Limb (tissue), 2 donors: Measurements from ENCODE around the gene COL24A1.

Source experiments
- DNase-seq, 2 donors: peaks; one replicate each; pipeline ENCODE4 v3.0.0-alpha.2; 2016; ENCODE audit errors: extremely low spot score in 2 of 2

Gene COL24A1

DNA sequence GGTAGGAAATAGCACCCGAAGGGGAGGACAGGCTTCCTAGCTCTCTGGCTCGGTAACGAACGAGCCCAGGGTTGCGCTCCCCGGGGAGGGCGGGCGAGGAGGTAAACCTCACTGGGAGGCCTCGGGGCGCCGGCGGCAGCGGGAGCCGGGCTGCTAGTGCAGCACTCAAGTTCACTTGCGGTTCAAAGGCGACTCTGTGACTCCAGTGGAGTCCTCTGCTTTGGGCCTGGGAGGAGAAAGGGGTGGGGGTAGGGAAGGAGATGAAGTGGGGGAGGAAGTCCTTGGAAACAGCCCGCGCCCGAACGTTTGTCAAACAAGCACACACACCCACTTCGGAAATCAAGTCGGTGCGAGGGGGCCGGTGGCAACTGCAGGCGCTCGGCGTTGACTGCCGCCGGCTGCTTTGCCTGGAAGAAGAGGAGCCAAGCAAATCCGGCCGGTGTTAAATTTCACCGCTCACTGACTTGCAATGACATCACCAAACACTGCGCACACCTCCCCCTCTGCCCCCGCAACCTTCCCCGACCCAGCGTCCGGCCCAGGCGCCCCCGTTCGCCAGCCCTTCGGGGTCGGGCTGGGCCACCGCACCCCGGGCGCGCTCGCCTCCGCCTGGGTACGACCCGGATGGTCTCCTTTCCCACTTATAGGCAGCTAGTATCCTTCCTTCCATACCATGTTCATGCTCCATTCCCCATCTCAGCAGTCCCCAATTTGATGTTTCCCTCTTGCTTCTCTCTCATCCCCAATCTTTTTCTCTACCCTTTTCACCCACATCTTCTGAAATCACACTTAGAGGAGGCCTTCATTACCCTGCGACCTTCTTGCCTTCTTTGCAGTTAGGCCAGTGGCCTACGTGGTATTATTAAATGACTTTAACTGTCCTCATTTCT, at the start of gene COL24A1:
Gene COL24A1 (minus strand): TSS at position 207 of the 890 bp plus-strand sequence. CDS start 376 bp downstream, outside the sequence.
- DNase-seq, result peak; percentile 80 to 84

GRCh38 chr1:86205741-86206140, 49.2 kb upstream of the COL24A1 start:
- no peak for DNase-seq

- DNase-seq, result no peak
These were observed 46.2 kb upstream of the COL24A1 start for GRCh38 chr1:86202552-86203340.

- no peak for DNase-seq
These were observed 44.7 kb upstream of the COL24A1 start for GRCh38 chr1:86201311-86201710.

- DNase-seq, result no peak
These were observed 44.3 kb upstream of the COL24A1 start for GRCh38 chr1:86200901-86201300.

GRCh38 chr1:86197206-86197855, 40.8 kb upstream of the COL24A1 start:
- DNase-seq, result no peak

GRCh38 chr1:86195281-86195680, 38.7 kb upstream of the COL24A1 start:
- no peak for DNase-seq

DNA sequence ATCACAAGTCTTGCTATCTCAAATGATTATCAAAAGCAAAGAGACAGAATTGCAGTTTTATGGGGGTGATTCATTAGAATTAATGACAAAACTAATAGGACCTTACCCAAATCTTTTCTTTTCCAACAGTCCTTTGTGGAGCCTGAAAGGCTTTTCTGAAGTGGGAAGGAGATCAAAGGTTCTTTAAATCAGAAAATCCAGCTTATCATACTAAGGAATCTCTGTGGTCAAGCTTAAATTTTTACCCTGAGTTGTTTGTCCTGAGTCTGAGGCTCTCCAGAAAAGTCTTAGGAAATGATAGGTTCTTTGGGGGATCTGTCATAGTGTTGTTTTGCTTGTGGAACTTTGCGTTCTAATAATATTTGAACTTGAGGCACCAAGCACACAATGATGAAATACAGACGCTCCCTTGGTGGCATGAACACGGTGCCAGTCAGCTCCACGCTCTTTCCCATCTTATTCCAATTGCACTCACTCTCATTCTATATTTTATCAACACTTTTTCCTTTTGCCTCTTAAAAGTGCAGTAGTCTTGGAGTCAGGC, 38.0 kb upstream of the COL24A1 start:
- no peak for DNase-seq

- DNase-seq, result no peak
These were observed 35.8 kb upstream of the COL24A1 start for GRCh38 chr1:86192417-86192816.

DNA sequence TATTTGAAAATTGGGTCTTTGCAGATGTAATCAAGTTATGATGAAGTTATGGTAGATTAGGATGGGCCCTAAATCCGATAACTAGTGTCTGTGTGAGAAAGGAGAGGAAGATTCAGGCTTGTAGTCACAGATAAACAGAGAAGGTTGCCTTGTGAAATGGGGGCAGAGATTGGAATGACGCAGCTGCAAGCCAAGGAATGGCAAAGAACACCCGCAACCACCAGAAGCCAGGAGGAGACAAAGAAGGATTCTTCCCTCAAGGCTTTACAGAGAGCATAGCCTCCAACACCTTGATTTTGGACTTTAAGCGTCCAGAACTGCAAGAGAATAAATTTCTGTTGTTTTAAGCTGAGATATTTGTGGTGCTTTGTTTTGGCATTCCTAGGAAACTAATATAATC, 35.4 kb upstream of the COL24A1 start:
- no peak for DNase-seq

GRCh38 chr1:86190873-86191272, 34.3 kb upstream of the COL24A1 start:
- no peak for DNase-seq

DNA sequence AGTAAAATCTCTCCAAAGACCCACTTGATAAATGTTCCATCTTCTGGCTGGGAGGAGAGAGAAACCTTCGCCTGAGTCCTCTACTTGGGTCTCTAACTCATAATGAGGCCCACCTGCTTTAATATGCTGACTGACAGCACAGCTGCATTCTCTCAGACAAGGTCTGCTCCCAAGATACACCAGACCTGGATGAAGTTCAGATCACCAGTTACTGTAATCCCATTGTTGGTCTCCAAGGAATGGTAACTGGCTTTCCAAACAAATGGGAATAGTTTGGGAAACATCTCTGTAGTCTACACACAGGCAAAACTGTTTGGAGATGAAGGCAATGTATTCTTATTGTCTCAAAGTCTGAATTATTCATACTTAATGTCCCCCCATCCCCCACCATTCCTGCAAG, 27.9 kb upstream of the COL24A1 start:
- no peak for DNase-seq

GRCh38 chr1:86183810-86184209, 27.2 kb upstream of the COL24A1 start:
- DNase-seq, result no peak

DNA sequence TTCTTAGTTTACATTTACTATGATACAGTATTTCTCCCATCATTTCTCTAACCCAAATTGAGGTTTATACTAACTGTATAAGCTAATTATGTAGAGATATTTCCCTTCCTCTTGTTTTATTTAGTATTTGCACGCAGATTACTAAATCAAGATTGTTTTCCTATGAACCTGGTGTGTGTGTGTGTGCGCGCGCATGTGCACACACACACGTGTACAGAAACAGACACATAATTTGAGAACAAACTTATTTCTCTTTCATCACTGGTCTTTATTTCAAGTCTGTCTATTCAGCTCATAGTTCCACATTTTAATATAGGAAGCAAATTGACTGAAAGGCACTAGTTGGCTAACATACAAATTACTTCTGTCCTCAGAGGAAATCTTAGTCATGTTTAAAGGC, 19.7 kb upstream of the COL24A1 start:
- DNase-seq, result no peak

DNA sequence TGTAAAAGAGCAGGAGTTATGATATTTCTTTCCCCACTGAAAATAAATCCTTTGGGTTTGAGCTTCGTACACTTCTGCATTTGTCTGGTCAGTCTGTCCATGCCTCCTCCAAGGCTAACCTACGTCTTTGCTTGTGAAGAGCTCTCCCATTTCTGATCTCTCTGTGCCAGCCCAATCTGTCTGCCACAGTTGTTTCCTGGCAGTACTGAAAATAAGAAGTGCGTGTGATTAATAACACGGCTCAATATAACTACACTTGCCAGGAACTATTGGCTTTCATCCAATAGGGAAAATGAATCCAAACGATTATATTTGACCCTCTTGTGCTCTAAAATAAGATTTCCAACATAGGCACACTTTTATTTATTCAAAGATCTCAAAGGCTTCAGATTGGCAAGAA, 19.2 kb upstream of the COL24A1 start:
- no peak for DNase-seq

DNA sequence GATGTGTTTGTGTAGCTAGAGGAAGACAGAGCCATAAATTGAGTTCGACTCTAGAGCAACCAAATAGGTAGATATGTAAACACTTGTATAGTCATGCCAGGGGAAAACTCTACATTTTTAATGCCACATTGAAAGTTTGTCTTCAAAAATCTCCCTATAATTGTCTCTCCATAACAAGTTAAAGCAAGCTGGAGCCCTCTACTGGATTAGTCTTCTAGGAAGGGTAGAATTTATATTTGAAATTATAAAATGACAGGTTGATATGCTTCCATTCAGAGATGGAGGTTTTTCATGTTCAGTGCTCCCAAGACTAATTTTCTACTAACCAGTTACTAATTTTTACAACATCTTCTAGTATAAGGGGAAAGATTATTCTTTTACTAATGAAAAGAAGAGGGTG, 13.1 kb upstream of the COL24A1 start:
- DNase-seq, result no peak

- DNase-seq, result no peak
These were observed 3.2 kb upstream of the COL24A1 start for GRCh38 chr1:86159800-86160199.

GRCh38 chr1:86155807-86156565, 586 bp downstream of the COL24A1 start:
- DNase-seq, result peak in 1 of 2 donors; percentile 60

DNA sequence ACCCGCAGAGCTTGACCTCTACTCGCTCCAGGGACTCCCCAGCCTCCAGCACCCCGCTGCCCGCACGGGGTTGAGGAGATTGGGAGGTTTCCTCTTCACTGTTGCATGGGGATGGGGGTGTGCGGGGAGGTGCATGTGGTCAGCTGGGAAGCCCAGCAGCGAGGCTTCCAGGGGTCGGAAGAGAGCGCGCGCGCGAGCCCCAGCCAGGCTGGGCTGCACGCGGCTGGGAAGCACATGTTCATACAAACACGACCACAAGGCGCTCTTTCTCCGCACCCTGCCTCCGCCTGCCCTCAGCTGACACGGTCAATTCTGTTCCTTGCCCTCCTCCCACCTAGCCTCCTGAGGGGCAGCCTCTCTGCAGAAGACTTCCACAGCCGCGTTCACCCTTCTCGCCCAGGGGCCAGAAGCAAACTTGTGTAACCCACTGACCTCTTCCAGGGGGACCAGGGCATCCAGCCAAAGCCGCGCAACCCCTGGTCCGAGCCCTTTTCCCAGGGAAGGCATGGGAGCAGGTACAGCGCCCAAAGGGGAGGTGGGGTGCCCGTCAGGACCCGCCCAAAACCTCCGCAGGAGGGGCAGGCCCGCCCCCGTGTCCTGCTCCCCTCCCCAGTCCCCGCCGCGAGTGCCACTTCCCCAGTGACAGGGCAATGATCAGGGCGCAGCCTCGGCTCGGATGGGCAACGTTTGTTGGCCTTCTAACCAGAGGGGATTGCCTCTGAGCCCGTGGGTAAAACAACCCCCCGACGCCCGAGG, 1.3 kb downstream of the COL24A1 start:
- peak in 1 of 2 donors; percentile 64 for DNase-seq

DNA sequence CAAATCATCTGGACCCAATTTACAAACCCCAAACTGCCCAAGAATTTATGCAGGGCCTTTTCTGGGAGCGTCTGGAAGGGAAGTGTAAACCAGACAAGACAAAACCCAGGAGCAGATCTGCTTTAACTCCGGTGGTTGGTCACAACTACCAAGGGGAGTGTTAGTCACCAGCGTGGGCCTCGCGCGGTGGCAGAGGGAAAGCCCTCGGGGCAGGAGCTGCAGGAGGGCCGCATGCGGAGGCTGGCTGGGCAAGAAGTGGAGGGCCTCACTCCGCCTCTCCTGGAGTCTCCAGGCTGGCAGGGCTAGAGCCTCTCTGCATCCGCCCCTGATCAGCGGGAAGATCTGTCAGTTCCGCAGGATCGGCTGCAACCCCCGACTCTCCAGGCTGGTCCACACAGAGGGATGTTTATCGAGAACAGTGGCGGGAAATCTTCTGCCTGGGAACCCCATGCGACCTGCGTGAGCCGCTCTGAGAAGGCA, 2.0 kb downstream of the COL24A1 start:
- peak in 1 of 2 donors; percentile 53 for DNase-seq
